Effector CD4-positive, alpha-beta T cell (primary cell): ENCODE results near the gene SELENOW.
"Not testable (repeated sequence)": the region's sequence is repeated elsewhere in the genome, so short reads cannot be mapped to it uniquely, and the experiment has no call there.

Experiments
- DNase-seq: peaks from one replicate; pipeline ENCODE4 v3.0.0-alpha.2; 2020
- total RNA-seq: gene quantifications from one replicate; lab custom pipeline; 2026; lab: John Stamatoyannopoulos, UW

SELENOW gene
- total RNA-seq, result 29.5 reads per million, percentile 56 among the genes with 10 or more reads in this experiment

- DNase-seq, result peak; percentile 62
These were observed at the start of gene SELENOW for GRCh38 chr19:47778049-47778953. SELENOW (plus strand) TSS chr19:47778703; CDS start chr19:47778786, 83 bp downstream.

GRCh38 chr19:47729468-47729798, 49.1 kb upstream of the SELENOW start:
- DNase-seq, result no peak

- DNase-seq, result no peak
These were observed 48.5 kb upstream of the SELENOW start for GRCh38 chr19:47729799-47730520.

- DNase-seq, result no peak
These were observed 48.0 kb upstream of the SELENOW start for GRCh38 chr19:47730521-47730889.

- DNase-seq, result no peak
These were observed 47.6 kb upstream of the SELENOW start for GRCh38 chr19:47730910-47731309.

GRCh38 chr19:47735131-47735530, 43.4 kb upstream of the SELENOW start:
- DNase-seq, result no peak

GRCh38 chr19:47740866-47741519, 37.5 kb upstream of the SELENOW start:
- DNase-seq, result no peak

GRCh38 chr19:47741544-47742140, 36.9 kb upstream of the SELENOW start:
- no peak for DNase-seq

GRCh38 chr19:47742634-47743033, 35.9 kb upstream of the SELENOW start:
- DNase-seq, result no peak

- DNase-seq, result peak; percentile 95
These were observed 33.2 kb upstream of the SELENOW start, which contains the start of gene NOP53 for GRCh38 chr19:47745010-47745901. NOP53 (plus strand) TSS chr19:47745546; CDS start chr19:47745560, 14 bp downstream.

- DNase-seq, result not testable (repeated sequence)
These were observed 32.4 kb upstream of the SELENOW start for GRCh38 chr19:47746129-47746528.

- DNase-seq, result no peak
These were observed 29.2 kb upstream of the SELENOW start for GRCh38 chr19:47749326-47749725.

GRCh38 chr19:47750752-47751151, 27.8 kb upstream of the SELENOW start:
- no peak for DNase-seq

GRCh38 chr19:47752440-47753211, 25.9 kb upstream of the SELENOW start:
- DNase-seq, result no peak

GRCh38 chr19:47754206-47755064, 24.1 kb upstream of the SELENOW start:
- DNase-seq, result no peak

- DNase-seq, result no peak
These were observed 23.3 kb upstream of the SELENOW start for GRCh38 chr19:47755065-47755761.

- no peak for DNase-seq
These were observed 22.5 kb upstream of the SELENOW start for GRCh38 chr19:47755762-47756626.

- DNase-seq, result no peak
These were observed 21.9 kb upstream of the SELENOW start for GRCh38 chr19:47756627-47756929.
